HCT116 (cell line): Measurements from ENCODE around the gene NEMP1. TPM values are rescaled to one million over a fixed set of nuclear protein-coding genes. Genes with fewer than 3 reads are reported as not detected.
"Not testable (repeated sequence)": the region's sequence is repeated elsewhere in the genome, so short reads cannot be mapped to it uniquely, and the experiment has no call there.

Experiments
- ATAC-seq: fragments of 200-7000 bp; cut with Tn5 transposase; 2 replicates; pipeline ENCODE4 v1.9.1; 2020; ENCODE audit warnings: mild to moderate bottlenecking, moderate library complexity
- BruUV-seq: library from RNA; stranded (reverse); fragments of 400-500 nt; replicated peaks from 2 replicates; lab custom pipeline; 2021; lab: Mats Ljungman, UMichigan
- CTCF ChIA-PET: fragments of 300-600 bp; sonication (Branson Sonifier 250); formaldehyde crosslinking; loops from one replicate; lab custom pipeline; 2021; ENCODE audit warnings: antibody characterized with exemption; lab: Charles Lee
- POLR2A ChIA-PET: fragments of 300-600, 350-600 bp; sonication (Branson Sonifier 250); formaldehyde crosslinking; loops from one replicate; lab custom pipeline; 2021; ENCODE audit warnings: antibody characterized with exemption; lab: Charles Lee
- RAD21 ChIA-PET, 2 experiments: fragments of 300-600 bp; sonication (Branson Sonifier 250); formaldehyde crosslinking; loops; one replicate each; lab custom pipeline; 2023; ENCODE audit warnings: low total read pairs in 2 of 2; ENCODE audit not compliant: uncharacterized antibody in 2 of 2, unreplicated experiment in 2 of 2, low non-redundant PET in 1 of 2; lab: Charles Lee
- DNase-seq: peaks from one replicate; pipeline ENCODE4 v3.0.0-alpha.2; 2010; ENCODE audit warnings: low read depth, low spot score
- H2AFZ ChIP-seq: fragments of 200-600 bp; shearing (Covaris generic), sonication (generic); 2 replicates; pipeline ENCODE4 v1.6.1; 2017; ENCODE audit warnings: low read depth, mixed run types, mixed read lengths, antibody characterized with exemption, low read length; ENCODE audit not compliant: poor library complexity, severe bottlenecking
- H3K27ac ChIP-seq: 2 replicates; pipeline ENCODE4 v1.5.1; 2012; ENCODE audit warnings: low read depth, low read length
- H3K27me3 ChIP-seq: fragments of 200-600 bp; sonication (generic); 2 replicates; pipeline ENCODE4 v1.6.1; 2016; ENCODE audit warnings: mixed run types, low read length, mixed read lengths; ENCODE audit not compliant: insufficient read depth
- H3K36me3 ChIP-seq, 2 experiments: fragments of 200-500 bp in 1 of 2; fragments of 200-600 bp in 1 of 2; sonication (Bioruptor generic) in 1 of 2; sonication (generic) in 1 of 2; 2 replicates each; pipeline versions ENCODE4 v1.5.1 to v1.6.1; 2014 to 2016; ENCODE audit warnings: low read length in 2 of 2, inconsistent platforms in 1 of 2, mixed read lengths in 1 of 2, mixed run types in 1 of 2; ENCODE audit not compliant: insufficient read depth in 2 of 2, control insufficient read depth in 1 of 2
- H3K4me1 ChIP-seq, 2 experiments: fragments of 200-600 bp in 1 of 2; sonication (generic) in 1 of 2; 2 replicates each; pipeline versions ENCODE4 v1.5.1 to v1.6.1; 2012 to 2017; ENCODE audit warnings: low read length in 2 of 2, inconsistent platforms in 1 of 2, mild to moderate bottlenecking in 1 of 2, mixed read lengths in 1 of 2, mixed run types in 1 of 2, moderate library complexity in 1 of 2; ENCODE audit not compliant: insufficient read depth in 2 of 2, control insufficient read depth in 1 of 2
- H3K4me2 ChIP-seq: fragments of 200-600 bp; sonication (generic); 2 replicates; pipeline ENCODE4 v1.6.1; 2017; ENCODE audit warnings: mixed run types, low read length, mixed read lengths
- H3K4me3 ChIP-seq, 2 experiments: fragments of 200-600 bp in 1 of 2; sonication (generic) in 1 of 2; replicated peaks in 1 of 2; 2 replicates each; pipeline ENCODE4 v1.5.1; 2011 to 2016; ENCODE audit warnings: low read length in 2 of 2, control low read depth in 1 of 2, low read depth in 1 of 2, mild to moderate bottlenecking in 1 of 2, mixed read lengths in 1 of 2, mixed run types in 1 of 2
- H3K79me2 ChIP-seq: fragments of 200-600 bp; sonication (generic); 2 replicates; pipeline ENCODE4 v1.6.1; 2017; ENCODE audit warnings: mild to moderate bottlenecking, mixed run types, low read length, moderate library complexity, mixed read lengths; ENCODE audit not compliant: insufficient read depth
- H3K9ac ChIP-seq: fragments of 200-600 bp; sonication (generic); 2 replicates; pipeline ENCODE4 v1.6.1; 2016; ENCODE audit warnings: low read length, mixed read lengths
- H3K9me2 ChIP-seq: fragments of 200-600 bp; sonication (generic), shearing (Covaris generic); 2 replicates; pipeline ENCODE4 v1.6.1; 2017; ENCODE audit warnings: mixed run types, mild to moderate bottlenecking, moderate library complexity; ENCODE audit not compliant: insufficient read depth
- H3K9me3 ChIP-seq, 2 experiments: fragments of 200-500 bp in 1 of 2; fragments of 200-600 bp in 1 of 2; sonication (Bioruptor generic) in 1 of 2; sonication (generic) in 1 of 2; 2 replicates each; pipeline ENCODE4 v1.6.1; 2014 to 2017; ENCODE audit warnings: low read length in 2 of 2, mixed read lengths in 2 of 2, inconsistent platforms in 1 of 2, low read depth in 1 of 2, mild to moderate bottlenecking in 1 of 2, mixed run types in 1 of 2, moderate library complexity in 1 of 2; ENCODE audit not compliant: control insufficient read depth in 1 of 2, insufficient read depth in 1 of 2
- H4K20me1 ChIP-seq: fragments of 200-600 bp; sonication (generic), shearing (Covaris generic); 2 replicates; pipeline ENCODE4 v1.6.1; 2017; ENCODE audit warnings: mixed run types, mild to moderate bottlenecking, moderate library complexity; ENCODE audit not compliant: insufficient read depth
- CBX3 ChIP-seq: IDR thresholded peaks from 2 replicates; pipeline ENCODE4 v1.6.1; 2012; ENCODE audit warnings: low read depth
- CTCF ChIP-seq, 3 experiments: fragments of 200-600 bp in 1 of 3; sonication (generic) in 1 of 3; IDR thresholded peaks in 2 of 3; conservative IDR thresholded peaks in 1 of 3; 2 replicates each; pipeline ENCODE4 v1.5.1; 2012 to 2017; ENCODE audit warnings: low read depth in 2 of 3, low read length in 2 of 3, antibody characterized with exemption in 1 of 3, borderline replicate concordance in 1 of 3, control low read depth in 1 of 3, mild to moderate bottlenecking in 1 of 3, mixed read lengths in 1 of 3, mixed run types in 1 of 3, moderate library complexity in 1 of 3; ENCODE audit not compliant: insufficient read depth in 1 of 3
- ELF1 ChIP-seq: IDR thresholded peaks from 2 replicates; pipeline ENCODE4 v1.6.1; 2012; ENCODE audit warnings: low read depth, borderline replicate concordance
- JUND ChIP-seq: IDR thresholded peaks from 2 replicates; pipeline ENCODE4 v1.6.1; 2012
- intact Hi-C: fragments of 100-400 bp; cut with micrococcal nuclease; formaldehyde crosslinking; loops from 2 replicates; pipeline ENCODE4 v1.10.0; 2022
- total RNA-seq: library from RNA; stranded (reverse); gene quantifications from one replicate; pipeline ENCODE4 v1.2.1, GENCODE V29; 2021; ENCODE audit not compliant: unreplicated experiment

Gene NEMP1
- total RNA-seq, 1 experiment from 2014 or later, result 35.2 TPM

GRCh38 chr12:57019983-57020719 is 58.4 kb downstream of the NEMP1 start:
- Histone ChIP-seq H2AFZ (no peak overlapping the region), H3K4me1 (no peaks in the 10 kb centered on the region), H3K79me2 (no peaks in the 10 kb centered on the region), H3K9ac (no peak overlapping the region), H3K27me3 (peaks cover 6% of the 10 kb centered on the region; the same call in 1 of the 2 replicates), H3K4me3 (no peak overlapping the region), H4K20me1 (no peaks in the 10 kb centered on the region), H3K9me2 (no peaks in the 10 kb centered on the region), H3K4me2 (no peak overlapping the region), H3K27ac (no peak overlapping the region), H3K9me3 (no peaks in the 10 kb centered on the region), H3K36me3 (no peaks in the 10 kb centered on the region)
- CTCF ChIA-PET, result no interaction called here
- BruUV-seq, result no TSS peak
- RAD21 ChIA-PET, result no interaction called here
- no peak for TF ChIP-seq ELF1
- DNase-seq (no peak), ATAC-seq (no peak)
- POLR2A ChIA-PET, result no interaction called here
- intact Hi-C loops, result no loop called here

- H3K4me2 ChIP-seq, result no peak overlapping the region
- H3K27ac ChIP-seq, result no peak overlapping the region
- intact Hi-C loops, result no loop called here
- no peak overlapping the region for H3K4me3 ChIP-seq
- no peak for ATAC-seq
- no peak overlapping the region for H3K9ac ChIP-seq
- H3K4me1 ChIP-seq, result no peaks in the 10 kb centered on the region
- no peaks in the 10 kb centered on the region for H3K79me2 ChIP-seq
- BruUV-seq, result no TSS peak
- H3K27me3 ChIP-seq, result peaks cover 17% of the 10 kb centered on the region; the same call in 1 of the 2 replicates
- POLR2A ChIA-PET, result no interaction called here
- no peaks in the 10 kb centered on the region for H3K36me3 ChIP-seq
- RAD21 ChIA-PET, result no interaction called here
- TF ChIP-seq CBX3, result no peak
- TF ChIP-seq CTCF (IDR thresholded peaks at IDR 0.05 in 2 of 3, conservative IDR thresholded peaks at IDR 0.05 in 1 of 3; ENCODE audit: borderline replicate concordance in 1 of 3, insufficient read depth in 1 of 3, low read depth in 2 of 3, low read length in 2 of 3), result no peak
- no peak for TF ChIP-seq JUND
- CTCF ChIA-PET, result interaction anchor here (0.8 kb wide), 1 partner anchor 11 kb away, joined by 3 read pairs; no protein-coding TSS in a partner anchor
- no peaks in the 10 kb centered on the region for H3K9me3 ChIP-seq
- DNase-seq, result no peak
- H2AFZ ChIP-seq, result no peak overlapping the region
- no peaks in the 10 kb centered on the region for H3K9me2 ChIP-seq
- H4K20me1 ChIP-seq, result no peaks in the 10 kb centered on the region
Observed at GRCh38 chr12:57018906-57019305, 59.7 kb downstream of the NEMP1 start.

GRCh38 chr12:57018353-57018752 is 60.2 kb downstream of the NEMP1 start:
- RAD21 ChIA-PET, BruUV-seq, H3K9me2 ChIP-seq, ATAC-seq, H4K20me1 ChIP-seq, H3K9me3 ChIP-seq, H3K79me2 ChIP-seq, H3K36me3 ChIP-seq, H3K9ac ChIP-seq, H3K4me1 ChIP-seq, H3K4me2 ChIP-seq, intact Hi-C loops, DNase-seq, H3K4me3 ChIP-seq, H3K27ac ChIP-seq: not testable (repeated sequence)
- Histone ChIP-seq H2AFZ (peak overlapping the region; percentile 15), H3K27me3 (peaks cover 23% of the 10 kb centered on the region; the same call in 1 of the 2 replicates)
- POLR2A ChIA-PET, result interaction anchor here (1.3 kb wide), 1 partner anchor 9 kb away, joined by 4 read pairs; no protein-coding TSS in a partner anchor
- CTCF ChIA-PET, result interaction anchor here (1.1 to 1.6 kb wide), 2 partner anchors 10 to 17 kb away, joined by 5 to 6 read pairs; no protein-coding TSS in a partner anchor
